ENCODE measurements around the gene KCNJ4. TPM values are rescaled to one million over a fixed set of nuclear protein-coding genes. Genes with fewer than 3 reads are reported as not detected.

The KCNJ4 gene
- not detected in 2 replicates for total RNA-seq

GRCh38 chr22:38455076-38455529 is at the start of gene KCNJ4:
Gene KCNJ4, minus strand, starts transcription at chr22:38455199. Its CDS starts 27,067 bp downstream, at chr22:38428132.

GRCh38 chr22:38467904-38468442 is 13.0 kb upstream of the KCNJ4 start, which contains the start of gene KDELR3:
Gene KDELR3, plus strand, starts transcription at chr22:38468096. Its CDS starts 138 bp downstream, at chr22:38468234.

Other genes with a start within 250 kb of the KCNJ4 start
- 16.7 and 43.5 TPM in 2 replicates for gene TMEM184B, start 182.2 kb downstream of the KCNJ4 start, total RNA-seq
- 95.7 and 147 TPM in 2 replicates for gene CSNK1E, start 137.8 kb downstream of the KCNJ4 start, total RNA-seq
- 16.7 and 27.7 TPM in 2 replicates for gene KDELR3, start 12.9 kb upstream of the KCNJ4 start, total RNA-seq
- gene DDX17, start 51.1 kb upstream of the KCNJ4 start, total RNA-seq: 465 and 497 TPM in 2 replicates
- gene DMC1, start 115.0 kb upstream of the KCNJ4 start, total RNA-seq: 0.69 and 1.5 TPM in 2 replicates
- gene FAM227A, start 201.2 kb upstream of the KCNJ4 start, total RNA-seq: 0.16 and 0.69 TPM in 2 replicates
- 13.0 and 19.5 TPM in 2 replicates for gene CBY1, start 201.4 kb upstream of the KCNJ4 start, total RNA-seq
- 48.4 and 57.1 TPM in 2 replicates for gene TOMM22, start 226.8 kb upstream of the KCNJ4 start, total RNA-seq
- 57.3 and 73.9 TPM in 2 replicates for gene JOSD1, start 245.7 kb upstream of the KCNJ4 start, total RNA-seq

Data from bladder microvascular endothelial cell (primary cell).